Measurements from ENCODE around the gene KLC4.

DNA sequence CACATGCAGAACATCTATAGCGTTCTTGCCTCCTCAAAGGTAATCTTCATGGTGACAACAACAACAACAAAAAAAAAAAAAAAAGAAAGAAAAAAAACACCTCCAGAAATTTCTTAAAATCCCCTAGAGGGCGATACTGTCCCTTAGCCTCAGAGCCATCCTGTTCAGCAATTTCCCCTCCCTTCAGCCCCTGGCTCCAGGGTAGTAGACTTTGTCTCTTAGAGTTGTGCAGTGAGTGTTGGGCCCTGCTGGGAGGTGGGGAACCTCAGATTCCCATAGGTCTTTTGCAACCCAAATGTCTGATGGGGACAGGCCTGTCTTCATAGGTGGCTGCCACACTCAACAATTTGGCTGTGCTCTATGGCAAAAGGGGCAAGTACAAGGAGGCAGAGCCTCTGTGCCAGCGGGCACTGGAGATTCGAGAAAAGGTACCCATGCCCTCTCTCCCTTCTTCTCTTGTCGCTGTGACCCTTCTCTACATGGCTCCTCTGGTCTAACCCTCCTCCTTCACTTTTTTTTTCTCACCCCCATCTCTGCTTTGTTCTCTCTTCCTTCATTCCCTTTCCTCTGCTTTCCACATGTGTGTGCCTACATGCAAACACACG is 10.7 kb downstream of the KLC4 start:
- TF ChIP-seq, protein P1, sequence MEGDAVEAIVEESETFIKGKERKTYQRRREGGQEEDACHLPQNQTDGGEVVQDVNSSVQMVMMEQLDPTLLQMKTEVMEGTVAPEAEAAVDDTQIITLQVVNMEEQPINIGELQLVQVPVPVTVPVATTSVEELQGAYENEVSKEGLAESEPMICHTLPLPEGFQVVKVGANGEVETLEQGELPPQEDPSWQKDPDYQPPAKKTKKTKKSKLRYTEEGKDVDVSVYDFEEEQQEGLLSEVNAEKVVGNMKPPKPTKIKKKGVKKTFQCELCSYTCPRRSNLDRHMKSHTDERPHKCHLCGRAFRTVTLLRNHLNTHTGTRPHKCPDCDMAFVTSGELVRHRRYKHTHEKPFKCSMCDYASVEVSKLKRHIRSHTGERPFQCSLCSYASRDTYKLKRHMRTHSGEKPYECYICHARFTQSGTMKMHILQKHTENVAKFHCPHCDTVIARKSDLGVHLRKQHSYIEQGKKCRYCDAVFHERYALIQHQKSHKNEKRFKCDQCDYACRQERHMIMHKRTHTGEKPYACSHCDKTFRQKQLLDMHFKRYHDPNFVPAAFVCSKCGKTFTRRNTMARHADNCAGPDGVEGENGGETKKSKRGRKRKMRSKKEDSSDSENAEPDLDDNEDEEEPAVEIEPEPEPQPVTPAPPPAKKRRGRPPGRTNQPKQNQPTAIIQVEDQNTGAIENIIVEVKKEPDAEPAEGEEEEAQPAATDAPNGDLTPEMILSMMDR (IDR thresholded peaks at IDR 0.05) = peak in 3 of 4 donors; percentile 17 to 35 (median 33)
- TF ChIP-seq POLR2A (IDR thresholded peaks at IDR 0.05) = no peak

All from right lobe of liver (tissue), 4 donors.